GM12891 (cell line): ENCODE measurements around the gene CA10.

Experiments used
- PAX5 ChIP-seq: IDR thresholded peaks from 2 replicates; pipeline ENCODE4 v1.6.1; 2011; ENCODE audit warnings: low read length, moderate library complexity, mild to moderate bottlenecking; ENCODE audit not compliant: insufficient read depth, severe bottlenecking
- POLR2A ChIP-seq: IDR thresholded peaks from 2 replicates; pipeline ENCODE4 v1.6.1; 2011; ENCODE audit warnings: low read depth, low read length, control low read depth
- POLR2AphosphoS5 ChIP-seq: IDR thresholded peaks from 2 replicates; pipeline ENCODE4 v1.6.1; 2011; ENCODE audit warnings: low read depth, low read length, control low read depth
- SPI1 ChIP-seq: IDR thresholded peaks from 2 replicates; pipeline ENCODE4 v1.6.1; 2011; ENCODE audit warnings: low read depth, low read length, control low read depth
- TAF1 ChIP-seq: IDR thresholded peaks from 2 replicates; pipeline ENCODE4 v1.6.1; 2011; ENCODE audit warnings: low read depth, low read length, control low read depth

GRCh38 chr17:51745993-51746392 lies 412.5 kb downstream of the CA10 start:
- TF ChIP-seq TAF1 (no peak), POLR2A (no peak), POLR2AphosphoS5 (no peak), SPI1 (no peak), PAX5 (no peak)
